ENCODE data around the gene ACVR1. TPM values are rescaled to one million over a fixed set of nuclear protein-coding genes. Genes with fewer than 3 reads are reported as not detected.

Gene ACVR1
- total RNA-seq, 1 donor from 2014 or later = 6.9 TPM

GRCh38 chr2:157920736-157921135 is 44.6 kb upstream of the ACVR1 start:
- intact Hi-C loops (cut with DNase I) = no loop called here
- H3K4me1 ChIP-seq = no peaks in the 10 kb centered on the region
- H3K27me3 ChIP-seq = no peaks in the 10 kb centered on the region

DNA sequence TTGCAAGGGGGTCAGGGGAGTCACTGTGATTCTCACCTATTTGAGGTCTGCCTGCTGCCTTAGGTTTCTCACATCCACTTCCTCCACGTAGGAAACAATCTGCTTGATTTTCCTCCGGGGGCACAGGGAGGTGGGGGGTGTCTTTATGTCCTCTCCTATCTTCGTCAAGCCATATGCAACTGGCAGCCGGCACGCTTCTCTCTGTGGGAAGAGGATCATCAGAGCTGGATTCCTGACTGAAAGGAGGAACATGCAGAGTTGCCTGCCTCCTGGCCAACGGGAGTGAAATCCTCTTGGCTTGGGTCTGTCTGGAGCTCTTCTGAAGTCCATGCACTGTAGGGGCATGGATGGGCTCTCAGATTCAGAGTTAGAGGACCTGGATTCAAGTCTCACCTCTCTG is 43.1 kb upstream of the ACVR1 start:
- H3K36me3 ChIP-seq = no peaks in the 10 kb centered on the region
- DNase-seq (ENCODE audit: low spot score in 2 of 2) = no peak
- intact Hi-C loops (cut with DNase I) = no loop called here
- no peaks in the 10 kb centered on the region for H3K4me1 ChIP-seq
- TF ChIP-seq, protein P1, sequence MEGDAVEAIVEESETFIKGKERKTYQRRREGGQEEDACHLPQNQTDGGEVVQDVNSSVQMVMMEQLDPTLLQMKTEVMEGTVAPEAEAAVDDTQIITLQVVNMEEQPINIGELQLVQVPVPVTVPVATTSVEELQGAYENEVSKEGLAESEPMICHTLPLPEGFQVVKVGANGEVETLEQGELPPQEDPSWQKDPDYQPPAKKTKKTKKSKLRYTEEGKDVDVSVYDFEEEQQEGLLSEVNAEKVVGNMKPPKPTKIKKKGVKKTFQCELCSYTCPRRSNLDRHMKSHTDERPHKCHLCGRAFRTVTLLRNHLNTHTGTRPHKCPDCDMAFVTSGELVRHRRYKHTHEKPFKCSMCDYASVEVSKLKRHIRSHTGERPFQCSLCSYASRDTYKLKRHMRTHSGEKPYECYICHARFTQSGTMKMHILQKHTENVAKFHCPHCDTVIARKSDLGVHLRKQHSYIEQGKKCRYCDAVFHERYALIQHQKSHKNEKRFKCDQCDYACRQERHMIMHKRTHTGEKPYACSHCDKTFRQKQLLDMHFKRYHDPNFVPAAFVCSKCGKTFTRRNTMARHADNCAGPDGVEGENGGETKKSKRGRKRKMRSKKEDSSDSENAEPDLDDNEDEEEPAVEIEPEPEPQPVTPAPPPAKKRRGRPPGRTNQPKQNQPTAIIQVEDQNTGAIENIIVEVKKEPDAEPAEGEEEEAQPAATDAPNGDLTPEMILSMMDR (IDR thresholded peaks at IDR 0.05) = no peak
- no peak overlapping the region for H3K4me3 ChIP-seq
- no peak overlapping the region for H3K27ac ChIP-seq
- no peaks in the 10 kb centered on the region for H3K27me3 ChIP-seq
- H3K9me3 ChIP-seq = no peaks in the 10 kb centered on the region

More at GRCh38 chr2:157920736-157921135, 44.6 kb upstream of the ACVR1 start:
- Histone ChIP-seq H3K9me3 (no peaks in the 10 kb centered on the region), H3K36me3 (no peaks in the 10 kb centered on the region), H3K27ac (no peak overlapping the region), H3K4me3 (no peak overlapping the region)
- no peak for DNase-seq (ENCODE audit: low spot score in 2 of 2)
- TF ChIP-seq, protein P1 (IDR thresholded peaks at IDR 0.05) = no peak

DNA sequence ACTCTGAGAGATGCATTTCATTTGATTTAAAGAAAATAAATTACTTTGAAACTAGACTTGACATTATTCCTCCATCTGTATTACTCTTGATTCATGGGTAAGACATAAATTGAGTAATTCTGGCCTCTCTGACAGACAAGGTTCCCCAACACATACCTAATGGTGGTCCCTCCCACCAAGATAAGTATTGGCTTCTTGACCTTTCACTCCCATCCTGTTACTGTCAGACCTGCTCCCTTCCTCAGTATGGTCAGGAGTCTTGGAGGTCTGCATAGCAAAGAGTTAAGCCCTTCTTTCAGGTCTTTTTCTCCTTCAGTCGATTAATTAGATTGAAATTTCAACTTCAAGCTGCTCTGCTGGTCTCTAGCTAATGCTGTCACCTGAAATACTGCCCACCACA is 42.2 kb upstream of the ACVR1 start:
- H3K4me3 ChIP-seq = no peak overlapping the region
- DNase-seq (ENCODE audit: low spot score in 2 of 2) = no peak
- no peaks in the 10 kb centered on the region for H3K36me3 ChIP-seq
- H3K27ac ChIP-seq = no peak overlapping the region
- no peaks in the 10 kb centered on the region for H3K27me3 ChIP-seq
- no peaks in the 10 kb centered on the region for H3K4me1 ChIP-seq
- no peaks in the 10 kb centered on the region for H3K9me3 ChIP-seq
- intact Hi-C loops (cut with DNase I) = no loop called here
- TF ChIP-seq, protein P1 (IDR thresholded peaks at IDR 0.05) = no peak

DNA sequence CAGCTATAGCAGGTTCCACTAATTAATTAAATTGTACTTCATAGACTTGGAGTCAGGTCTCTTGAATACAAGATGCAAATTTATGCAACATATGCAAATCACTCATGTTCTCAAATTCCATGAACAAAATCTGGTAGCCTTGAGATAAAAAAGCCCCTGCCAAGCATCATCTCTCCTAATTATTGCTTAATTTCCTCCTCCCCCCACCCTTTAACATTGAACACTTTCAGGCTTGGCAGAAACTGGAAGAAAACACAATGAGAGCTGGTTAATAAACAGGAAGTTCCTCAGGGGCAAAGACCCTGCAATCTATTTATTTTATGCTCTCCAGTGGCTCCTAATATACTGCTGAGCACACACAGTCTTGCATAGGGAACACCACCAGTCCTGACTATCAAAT is 35.6 kb upstream of the ACVR1 start:
- Histone ChIP-seq H3K9me3 (no peaks in the 10 kb centered on the region), H3K27ac (no peak overlapping the region), H3K4me3 (no peak overlapping the region), H3K36me3 (no peaks in the 10 kb centered on the region), H3K27me3 (no peaks in the 10 kb centered on the region), H3K4me1 (no peaks in the 10 kb centered on the region)
- intact Hi-C loops (cut with DNase I) = no loop called here
- DNase-seq (ENCODE audit: low spot score in 2 of 2) = no peak
- TF ChIP-seq, protein P1 (IDR thresholded peaks at IDR 0.05) = no peak

DNA sequence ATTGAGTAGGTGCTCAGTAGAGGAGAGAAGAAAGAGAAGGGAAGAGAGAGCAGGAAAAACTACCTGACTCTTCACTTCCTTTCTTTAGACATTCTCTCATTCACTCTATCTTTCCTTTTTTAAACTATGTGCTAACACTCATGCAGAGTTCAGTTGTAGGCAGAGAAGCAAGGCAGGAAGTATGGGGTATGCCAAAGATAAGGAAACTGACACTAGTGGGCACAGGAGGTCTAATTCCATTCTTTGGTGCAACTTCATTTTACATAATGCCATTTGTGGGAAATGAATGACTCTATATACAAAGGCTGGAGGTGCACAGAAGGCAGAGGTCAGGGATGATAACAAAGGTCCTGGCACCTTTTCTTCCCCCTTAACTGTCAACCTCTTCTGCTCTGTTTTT is 35.1 kb upstream of the ACVR1 start:
- Histone ChIP-seq H3K9me3 (no peaks in the 10 kb centered on the region), H3K36me3 (no peaks in the 10 kb centered on the region), H3K4me3 (no peak overlapping the region), H3K4me1 (no peaks in the 10 kb centered on the region), H3K27ac (no peak overlapping the region), H3K27me3 (no peaks in the 10 kb centered on the region)
- intact Hi-C loops (cut with DNase I) = no loop called here
- no peak for DNase-seq (ENCODE audit: low spot score in 2 of 2)
- TF ChIP-seq, protein P1 (IDR thresholded peaks at IDR 0.05) = no peak

DNA sequence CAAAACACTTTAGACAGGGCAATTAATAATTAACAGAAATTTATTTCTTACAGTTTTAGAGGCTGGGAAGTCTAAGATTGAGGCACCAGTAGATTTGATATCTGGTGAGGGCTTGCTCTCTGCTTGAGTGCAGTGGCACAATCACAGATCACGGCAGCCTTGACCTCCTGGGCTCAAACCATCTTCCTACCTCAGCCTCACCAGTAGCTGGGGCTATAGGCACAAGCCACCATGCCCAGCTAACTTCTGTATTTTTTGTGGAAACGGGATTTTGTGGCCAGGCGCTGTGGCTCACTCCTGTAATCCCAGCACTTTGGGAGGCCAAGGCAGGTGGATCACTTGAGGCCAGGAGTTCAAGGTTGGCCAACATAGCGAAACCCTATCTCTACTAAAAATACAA is 29.0 kb upstream of the ACVR1 start:
- Histone ChIP-seq H3K4me1 (no peaks in the 10 kb centered on the region), H3K27ac (no peak overlapping the region), H3K36me3 (no peaks in the 10 kb centered on the region), H3K27me3 (no peaks in the 10 kb centered on the region), H3K4me3 (no peak overlapping the region), H3K9me3 (no peaks in the 10 kb centered on the region)
- TF ChIP-seq, protein P1 (IDR thresholded peaks at IDR 0.05) = no peak
- no peak for DNase-seq (ENCODE audit: low spot score in 2 of 2)
- intact Hi-C loops (cut with DNase I) = no loop called here
